ENCODE data around the gene CLEC3A. TPM values are rescaled to one million over a fixed set of nuclear protein-coding genes. Genes with fewer than 3 reads are reported as not detected.
"Not testable (repeated sequence)": the region's sequence is repeated elsewhere in the genome, so short reads cannot be mapped to it uniquely, and the experiment has no call there.

CLEC3A gene, protein sequence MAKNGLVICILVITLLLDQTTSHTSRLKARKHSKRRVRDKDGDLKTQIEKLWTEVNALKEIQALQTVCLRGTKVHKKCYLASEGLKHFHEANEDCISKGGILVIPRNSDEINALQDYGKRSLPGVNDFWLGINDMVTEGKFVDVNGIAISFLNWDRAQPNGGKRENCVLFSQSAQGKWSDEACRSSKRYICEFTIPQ
- not detected for total RNA-seq
- long read RNA-seq, result 0 reads

DNA sequence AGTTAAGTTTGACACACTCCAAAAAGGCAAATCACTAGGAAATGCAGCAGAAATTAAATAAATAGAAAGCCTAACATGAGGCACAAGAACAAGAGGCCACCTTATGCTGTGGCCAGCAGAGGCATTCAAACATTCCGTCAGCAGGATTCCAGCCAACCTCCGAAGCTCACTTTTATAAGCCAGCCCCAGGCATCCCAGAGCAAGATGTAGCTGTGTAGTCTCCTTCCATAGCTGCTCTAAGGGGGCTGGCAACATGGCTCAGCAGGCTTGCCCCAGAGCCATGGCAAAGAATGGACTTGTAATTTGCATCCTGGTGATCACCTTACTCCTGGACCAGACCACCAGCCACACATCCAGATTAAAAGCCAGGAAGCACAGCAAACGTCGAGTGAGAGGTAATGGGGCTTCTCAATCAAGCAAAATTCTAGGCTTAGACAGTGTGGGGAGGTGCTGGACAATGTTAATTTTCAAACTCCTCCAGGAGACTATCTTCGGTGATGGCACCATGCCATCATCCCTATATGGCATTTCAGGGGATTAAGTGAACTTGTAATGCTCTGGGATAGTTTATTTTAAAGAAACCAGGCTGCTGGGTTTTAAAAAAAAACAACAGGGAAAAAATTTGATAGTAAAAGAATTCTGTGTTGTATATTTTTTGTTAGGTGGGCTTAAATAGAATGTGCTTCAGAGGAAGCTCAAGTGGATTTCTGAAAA lies at the start of gene CLEC3A:
TSS of gene CLEC3A (plus strand) at position 202 of the 714 bp plus-strand sequence. CDS start at position 281, 79 bp downstream.
- no peak for DNase-seq
- no peak for ATAC-seq
- intact Hi-C loops (cut with DNase I), result no loop called here

DNA sequence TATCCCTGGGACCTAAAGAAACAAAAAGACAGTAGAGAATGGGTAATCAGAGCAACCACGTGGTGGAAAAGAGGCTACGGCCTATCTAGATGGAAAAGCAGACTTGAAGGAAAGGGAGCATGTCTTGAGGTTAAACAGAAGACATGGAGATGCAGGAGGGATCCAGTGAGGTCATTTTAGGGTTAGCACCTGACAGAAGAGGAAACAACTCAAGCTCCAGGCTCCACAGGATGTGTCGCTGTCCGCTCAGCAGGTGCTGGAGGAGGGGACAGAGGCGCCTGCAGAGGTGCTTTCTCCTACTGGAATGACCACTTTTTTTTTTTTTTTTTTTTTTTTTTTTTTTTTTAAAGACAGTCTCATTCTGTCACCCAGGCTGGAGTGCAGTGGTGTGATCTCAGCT lies 47.5 kb upstream of the CLEC3A start:
- DNase-seq, result no peak

DNA sequence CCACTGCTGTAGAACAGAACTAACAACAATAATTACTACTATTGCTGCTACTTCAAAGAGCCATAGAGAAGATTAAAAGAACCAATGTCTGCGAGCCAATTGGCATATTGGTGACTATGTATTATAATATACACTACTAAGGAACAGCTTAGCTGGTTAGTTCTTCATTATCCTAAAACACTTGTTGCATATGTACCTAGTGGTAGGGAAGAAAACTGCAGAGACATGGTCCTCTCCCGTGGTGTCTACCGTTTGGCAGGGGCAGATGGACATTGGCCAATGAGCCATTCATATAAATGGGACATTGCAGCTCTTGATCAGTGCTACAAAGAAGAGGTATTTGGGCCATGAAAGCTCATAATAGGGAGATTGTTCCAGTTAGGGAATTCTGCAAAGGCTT lies 46.4 kb upstream of the CLEC3A start:
- intact Hi-C loops (cut with DNase I), result no loop called here
- ATAC-seq, result no peak

More for the DNA sequence above, 47.5 kb upstream of the CLEC3A start:
- ATAC-seq, result no peak
- intact Hi-C loops (cut with DNase I), result loop anchor here in 1 of 2 donors (5.0 kb wide), 2 partner anchors 183 to 298 kb away; no protein-coding TSS in a partner anchor

DNA sequence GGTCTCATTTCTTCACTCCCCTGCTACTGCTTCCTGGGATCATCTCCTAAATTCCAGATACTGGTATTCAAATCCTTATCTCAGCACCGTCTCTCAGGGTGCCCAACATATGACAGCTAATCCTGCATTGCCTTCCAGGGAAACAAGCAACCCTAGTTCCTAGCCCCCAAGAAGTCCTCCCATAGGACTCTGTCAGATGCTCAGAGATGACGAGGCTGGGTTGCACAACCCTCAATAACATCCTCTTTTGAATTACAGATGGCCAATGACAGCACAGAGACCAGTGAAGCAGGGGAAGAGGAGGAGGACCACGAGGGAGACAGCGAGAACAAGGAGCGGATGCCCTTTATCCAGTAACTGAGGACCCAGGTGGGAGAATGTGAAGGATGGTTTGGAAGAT lies 45.0 kb upstream of the CLEC3A start:
- intact Hi-C loops (cut with DNase I), result no loop called here
- DNase-seq, result no peak
- no peak for ATAC-seq

More for the DNA sequence above, 46.4 kb upstream of the CLEC3A start:
- no peak for DNase-seq

DNA sequence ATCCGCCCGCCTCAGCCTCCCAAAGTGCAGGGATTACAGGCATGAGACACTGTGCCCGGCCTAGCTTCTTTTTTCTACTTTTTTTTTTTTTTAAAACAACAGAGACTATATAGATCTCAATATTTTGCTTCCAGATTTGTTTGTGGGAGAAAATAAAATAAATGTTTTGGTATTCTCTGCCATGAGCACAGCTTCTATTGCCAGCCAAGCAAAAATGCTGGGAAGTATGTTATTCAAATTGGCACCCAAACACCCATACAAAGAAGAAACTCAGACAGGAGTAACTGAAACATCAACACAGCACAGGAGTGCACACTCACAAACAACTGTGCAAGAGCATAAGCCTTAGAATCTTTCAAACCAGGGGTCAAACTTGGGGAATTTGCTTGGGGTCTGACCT lies 37.2 kb upstream of the CLEC3A start:
- no peak for DNase-seq
- ATAC-seq, result no peak
- intact Hi-C loops (cut with DNase I), result no loop called here

DNA sequence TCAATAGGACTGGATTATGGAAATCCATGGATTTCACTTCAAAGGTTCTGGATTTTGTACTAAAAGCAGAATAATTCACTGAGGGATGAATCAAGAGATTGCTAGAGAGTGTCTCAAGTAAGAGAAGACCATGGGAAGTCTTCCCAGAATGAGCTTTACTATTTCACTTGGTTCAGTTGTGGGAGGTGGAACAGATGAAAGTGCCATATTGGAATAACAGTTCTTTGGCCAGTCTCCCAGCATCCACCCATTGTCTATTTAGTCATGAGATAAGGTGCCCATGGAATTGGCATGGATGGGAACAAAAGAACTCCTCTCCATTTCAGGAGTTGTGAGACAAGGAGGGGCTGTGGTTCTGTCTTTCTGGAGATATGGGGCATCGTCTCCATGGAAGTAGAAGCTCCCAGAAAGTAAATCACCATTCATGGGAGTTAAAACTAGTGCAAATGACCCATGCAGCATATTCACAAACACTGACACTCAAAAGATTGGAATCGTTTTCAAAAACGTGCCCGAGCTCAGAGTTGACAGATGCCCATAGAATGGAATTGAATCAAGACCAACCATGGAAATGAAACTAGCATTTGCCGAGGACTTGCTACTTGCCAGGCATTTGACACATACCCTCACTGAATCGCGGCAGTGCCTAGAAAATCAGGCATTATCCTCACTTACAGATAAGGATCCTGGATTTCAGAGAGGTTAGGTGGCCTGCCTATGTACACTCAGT lies 36.2 kb upstream of the CLEC3A start:
- no peak for ATAC-seq
- no peak for DNase-seq
- intact Hi-C loops (cut with DNase I), result no loop called here

DNA sequence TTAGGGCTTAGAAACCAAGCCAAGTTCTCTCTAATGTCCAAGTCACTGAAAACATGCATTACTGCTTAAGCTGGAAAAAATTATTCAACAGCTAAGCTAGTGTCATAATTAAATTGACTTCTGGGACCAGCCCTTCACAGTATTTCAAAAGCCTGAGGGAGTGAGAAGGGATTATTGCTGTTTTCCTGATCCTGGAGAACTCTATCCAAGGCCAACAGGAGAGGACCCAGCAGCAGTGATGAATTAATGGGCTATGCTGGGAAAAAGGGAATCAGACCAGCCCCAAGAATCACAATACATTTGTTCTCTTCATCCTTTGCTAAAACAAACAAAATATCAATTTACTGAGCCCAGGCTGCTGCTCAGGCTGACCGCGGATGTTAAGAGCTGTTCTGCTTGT lies 34.5 kb upstream of the CLEC3A start:
- DNase-seq, result no peak
- intact Hi-C loops (cut with DNase I), result no loop called here
- peak in 1 of 2 donors; percentile 25 for ATAC-seq

DNA sequence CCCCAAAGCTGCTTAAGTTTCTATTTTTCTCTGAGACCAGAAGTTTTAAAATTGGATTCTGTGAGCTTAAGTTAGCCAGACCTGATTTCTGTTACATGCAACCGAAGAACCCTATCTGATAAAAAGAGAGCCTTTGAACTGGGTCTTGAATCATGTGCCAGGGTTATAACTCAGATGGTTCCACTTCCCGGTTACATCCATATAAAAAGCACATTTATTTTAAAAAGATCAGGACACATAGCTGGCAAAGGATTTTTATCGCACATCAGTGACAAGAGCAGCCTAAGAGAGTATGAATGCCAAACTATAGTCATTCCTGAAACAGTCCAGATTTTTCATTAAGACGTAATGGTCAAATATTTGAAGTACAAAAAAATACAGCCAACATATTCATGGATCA lies 32.5 kb upstream of the CLEC3A start:
- no peak for ATAC-seq
- intact Hi-C loops (cut with DNase I), result no loop called here
- DNase-seq, result no peak

DNA sequence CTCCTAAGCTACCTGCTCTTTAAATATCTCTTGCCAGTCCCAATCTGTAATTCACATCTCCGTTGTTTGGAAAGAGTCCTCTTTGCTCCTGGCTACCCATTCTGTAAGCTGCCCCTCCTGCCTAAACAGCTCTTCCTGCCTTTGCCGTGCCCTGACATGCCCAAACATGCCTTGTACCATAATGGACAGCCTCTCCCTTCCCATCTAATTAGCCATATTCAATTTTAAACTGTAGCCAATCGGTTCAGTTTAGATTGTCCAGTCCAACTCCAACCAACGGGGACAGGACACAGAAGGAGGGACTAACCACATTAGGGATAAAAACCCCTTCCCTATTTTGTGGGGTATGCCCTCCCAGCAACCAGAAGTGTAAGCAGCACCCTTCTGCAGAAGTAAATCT lies 30.6 kb upstream of the CLEC3A start:
- intact Hi-C loops (cut with DNase I), result no loop called here
- DNase-seq, result no peak
- no peak for ATAC-seq

DNA sequence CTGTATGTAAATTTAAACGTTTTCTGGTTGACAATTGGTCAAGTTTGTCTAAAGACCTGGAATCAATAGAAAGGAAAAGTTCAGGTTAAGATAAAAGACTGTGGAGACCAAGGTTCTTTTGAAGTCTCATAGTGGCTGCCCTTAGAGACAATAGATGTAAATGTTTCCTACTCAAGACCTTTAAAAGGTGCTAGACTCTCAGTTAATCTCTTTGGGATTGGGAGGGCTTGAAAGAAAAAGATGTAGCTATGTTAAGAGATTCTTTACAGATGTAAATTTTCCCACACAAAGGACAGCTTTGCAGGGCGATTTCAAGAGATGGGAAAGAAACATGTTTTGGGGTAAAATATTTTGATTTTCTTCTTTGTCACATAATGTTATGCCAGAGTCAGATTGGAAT lies 30.0 kb upstream of the CLEC3A start:
- intact Hi-C loops (cut with DNase I); DNase-seq; ATAC-seq: not testable (repeated sequence)

DNA sequence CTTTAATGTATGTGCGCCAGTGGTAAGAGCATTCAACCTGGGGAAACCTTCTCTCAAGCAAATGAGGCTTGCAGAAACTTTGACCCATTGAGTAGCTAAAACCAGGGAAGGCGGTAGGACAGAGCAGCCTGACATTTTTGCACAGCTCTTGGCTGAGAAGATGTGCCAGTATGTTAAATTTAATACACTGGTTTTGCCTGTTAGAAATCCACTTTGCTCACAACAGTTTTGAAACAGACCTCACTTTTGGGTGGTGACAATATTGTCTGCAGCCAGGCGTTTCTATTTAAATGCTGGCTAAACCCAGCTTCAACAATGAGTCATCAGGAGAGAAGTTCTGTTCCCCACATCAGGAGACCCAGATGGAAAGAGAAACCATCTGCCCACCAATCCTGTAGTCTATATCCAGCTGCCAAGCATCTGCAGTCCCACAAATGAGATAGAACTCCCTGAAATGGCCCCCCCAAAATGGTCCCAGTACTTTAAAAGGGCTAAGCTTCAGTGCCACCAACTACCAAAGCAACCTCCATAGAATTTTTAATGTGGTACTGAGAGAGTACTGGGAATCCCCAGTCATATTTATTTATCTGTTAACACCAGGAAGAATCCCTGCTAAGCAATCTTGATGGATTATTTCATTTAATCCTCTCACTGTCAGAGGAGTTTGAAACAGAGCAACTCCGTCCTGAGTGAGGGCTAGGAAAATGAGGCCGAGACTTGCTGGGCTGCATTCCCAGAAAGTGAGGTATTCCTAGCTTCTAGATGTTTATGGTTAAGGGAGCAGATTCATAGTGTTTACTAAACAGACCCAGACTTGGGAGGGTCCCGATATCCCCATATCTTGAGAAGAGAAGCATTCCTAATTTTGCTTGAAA lies 29.0 kb upstream of the CLEC3A start:
- DNase-seq (no peak), ATAC-seq (peak; percentile 63 to 85)
- intact Hi-C loops (cut with DNase I), result no loop called here

DNA sequence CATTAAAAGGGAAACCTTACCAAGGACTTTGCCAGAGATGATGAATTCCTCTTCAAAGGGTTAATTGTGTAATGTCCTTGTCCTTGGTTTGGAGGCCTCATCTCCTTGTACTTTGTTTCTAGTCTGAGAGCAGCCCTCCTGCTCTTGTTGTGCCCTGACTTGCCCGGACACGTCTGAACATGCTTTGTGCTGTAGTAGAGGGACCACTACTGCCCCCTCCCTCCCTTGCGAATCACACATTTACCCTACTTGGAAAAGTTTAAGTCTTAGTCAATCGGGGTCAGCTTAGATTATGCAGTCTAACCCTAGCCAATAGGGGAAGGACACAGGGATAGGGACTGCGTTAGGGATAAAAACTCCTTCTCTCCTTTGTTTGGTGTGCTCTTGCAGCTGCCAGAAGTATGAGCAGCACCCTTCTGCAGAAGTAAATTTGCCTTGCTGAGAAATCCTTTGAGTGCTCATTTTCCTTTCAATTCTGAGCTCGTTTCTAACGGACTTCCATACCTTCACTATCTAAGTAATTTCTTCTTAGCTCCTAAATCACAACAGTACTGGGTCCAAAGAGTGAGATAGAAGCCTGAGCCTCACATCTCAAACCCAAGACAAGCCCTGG lies 26.4 kb upstream of the CLEC3A start:
- DNase-seq (no peak), ATAC-seq (no peak)
- intact Hi-C loops (cut with DNase I), result no loop called here

DNA sequence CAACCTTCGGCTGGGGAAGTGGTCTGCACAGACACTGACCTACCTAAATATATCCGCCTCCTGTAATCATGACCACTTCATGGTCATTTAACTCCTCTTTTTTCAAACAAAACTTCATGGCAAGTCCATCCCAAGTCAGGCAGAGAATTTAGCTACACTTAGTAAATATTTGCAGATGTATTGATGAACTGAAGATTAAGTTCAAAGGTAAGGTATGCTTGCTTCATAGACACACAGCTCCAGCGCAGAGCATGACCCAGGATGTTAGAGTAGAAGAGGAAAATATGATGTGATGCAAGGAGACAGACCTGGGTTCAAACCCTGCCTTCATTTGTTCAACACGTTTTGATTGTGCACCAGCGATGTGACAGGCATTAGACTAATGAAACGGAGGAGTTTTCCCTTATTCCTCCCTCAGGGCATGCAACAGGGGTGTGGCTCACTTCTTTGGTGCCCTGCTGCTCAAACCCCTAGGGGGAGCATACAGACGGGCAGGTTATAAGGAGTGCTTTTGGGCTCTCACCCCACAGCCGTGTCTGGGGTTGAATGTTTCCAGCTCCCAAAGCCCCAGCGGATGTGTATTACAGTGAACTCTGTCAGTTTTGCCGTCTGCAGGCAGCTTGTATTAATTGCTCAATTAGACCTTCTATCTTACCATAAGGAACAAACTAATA lies 23.9 kb upstream of the CLEC3A start:
- intact Hi-C loops (cut with DNase I), result no loop called here
- ATAC-seq (no peak), DNase-seq (no peak)

DNA sequence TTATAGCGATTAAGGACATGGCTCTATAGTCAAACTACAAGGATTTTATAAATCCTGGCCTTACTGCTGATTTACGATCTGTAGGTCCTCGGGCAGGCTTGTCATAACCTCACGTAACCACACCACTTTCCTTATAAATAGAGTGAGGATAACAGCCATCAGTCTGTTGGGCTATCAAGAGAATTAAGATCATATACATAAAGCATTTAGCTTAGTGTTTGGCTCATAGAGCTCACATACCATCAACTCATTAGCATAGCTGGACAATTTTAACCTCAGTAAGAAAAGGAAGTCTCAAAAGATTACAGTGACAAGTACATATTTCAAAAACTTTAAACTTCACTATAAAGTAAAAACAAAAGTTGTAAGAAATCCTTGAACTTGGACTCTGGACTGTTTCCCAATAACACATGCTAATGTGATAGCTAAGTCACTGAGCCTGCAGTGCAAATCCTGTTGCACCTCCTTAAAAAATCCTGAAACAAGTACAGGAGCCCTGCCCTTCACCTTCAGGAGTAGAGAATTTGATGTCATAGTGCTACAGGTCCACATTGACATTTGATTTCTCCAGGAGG lies 20.8 kb upstream of the CLEC3A start:
- ATAC-seq, result no peak
- DNase-seq, result no peak
- intact Hi-C loops (cut with DNase I), result loop anchor here in 1 of 2 donors (10.0 kb wide), 1 partner anchor 327 kb away; no protein-coding TSS in a partner anchor

DNA sequence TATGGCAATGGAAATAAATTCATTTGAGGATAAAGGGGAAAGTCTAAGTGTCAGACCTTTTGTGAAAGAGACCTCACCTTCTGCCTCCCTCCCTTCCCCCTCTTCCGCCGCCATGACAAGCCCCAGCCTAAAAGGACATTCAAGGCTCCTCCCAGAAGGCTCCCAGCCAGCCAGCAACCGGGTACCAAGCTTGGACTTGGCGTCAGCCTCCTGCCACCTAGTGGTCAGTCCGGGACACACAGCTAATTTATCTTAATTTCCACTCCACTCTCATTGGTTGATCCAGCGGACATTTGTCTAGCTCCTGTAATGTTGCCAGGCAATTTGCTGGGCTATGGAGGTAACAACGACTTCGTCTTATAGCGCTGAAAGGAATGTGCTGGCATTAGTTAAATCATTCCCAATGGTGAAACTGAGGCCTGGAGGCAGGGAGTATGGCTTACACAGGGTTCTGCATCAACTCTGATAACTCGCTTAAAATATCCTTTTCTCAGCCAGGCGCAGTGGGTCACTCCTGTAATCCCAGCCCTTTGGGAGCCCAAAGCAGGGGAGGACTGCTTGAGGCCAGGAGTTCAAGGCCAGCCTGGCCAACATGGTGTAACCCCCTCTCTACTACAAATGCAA lies 19.3 kb upstream of the CLEC3A start:
- DNase-seq (peak; percentile 90), ATAC-seq (peak; percentile 94 to 95)
- intact Hi-C loops (cut with DNase I), result loop anchor here in 1 of 2 donors (10.0 kb wide), 1 partner anchor 328 kb away; no protein-coding TSS in a partner anchor

DNA sequence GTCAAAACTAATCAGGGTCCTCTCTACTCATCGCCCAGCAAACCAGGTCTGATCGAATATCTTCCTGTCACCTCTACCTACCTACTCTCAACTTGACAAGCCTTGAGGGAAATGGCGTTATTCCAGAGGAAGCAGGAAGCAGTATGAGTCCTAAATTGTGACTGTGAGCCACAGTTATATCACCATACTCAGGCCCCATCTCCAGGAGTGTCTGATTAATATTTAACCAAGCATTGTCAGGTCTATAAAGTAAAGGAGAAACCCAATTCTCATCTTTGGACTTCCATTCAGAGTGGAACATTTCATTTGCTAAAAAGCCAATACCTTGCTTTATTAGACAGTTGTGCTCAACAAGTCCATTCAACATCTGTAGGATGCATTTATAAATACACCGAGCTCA lies 17.8 kb upstream of the CLEC3A start:
- intact Hi-C loops (cut with DNase I), result loop anchor here in 1 of 2 donors (10.0 kb wide), 1 partner anchor 330 kb away; no protein-coding TSS in a partner anchor
- ATAC-seq, result no peak
- DNase-seq, result no peak

DNA sequence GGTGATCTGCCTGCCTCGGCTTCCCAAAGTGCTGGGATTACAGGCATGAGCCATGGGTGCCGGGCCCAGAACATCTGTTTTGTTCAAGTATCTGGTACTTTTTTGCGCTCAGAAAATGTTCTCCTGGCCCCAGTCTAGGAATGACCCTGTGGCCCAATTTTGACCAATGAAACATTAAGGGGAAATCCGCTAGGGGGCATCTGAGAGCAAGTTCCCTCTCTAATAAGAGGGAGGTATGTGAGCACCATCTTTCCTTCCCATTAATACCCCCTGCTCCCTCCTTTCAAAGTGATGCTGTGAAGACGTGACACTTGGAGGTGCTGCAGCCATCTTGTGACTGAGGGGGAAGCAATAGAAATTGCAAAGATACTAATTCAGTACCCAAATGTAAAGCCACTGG lies 16.5 kb upstream of the CLEC3A start:
- ATAC-seq, result no peak
- intact Hi-C loops (cut with DNase I), result loop anchor here in 1 of 2 donors (10.0 kb wide), 1 partner anchor 331 kb away; no protein-coding TSS in a partner anchor

More for the DNA sequence above, 16.5 kb upstream of the CLEC3A start:
- no peak for DNase-seq
